B cell (primary cell): ENCODE data around the gene PTGER2. TPM values are rescaled to one million over a fixed set of nuclear protein-coding genes. Genes with fewer than 3 reads are reported as not detected.

Source experiments
- ATAC-seq: fragments of 200-7000 bp; cut with Tn5 transposase; one replicate; pipeline ENCODE4 v1.10.0; 2021; ENCODE audit warnings: low read depth, mild to moderate bottlenecking, moderate number of reproducible peaks, moderate library complexity
- CTCF ChIA-PET: fragments of 350-600 bp; sonication (Branson Sonifier 250); formaldehyde crosslinking; loops from one replicate; lab custom pipeline; 2021; ENCODE audit warnings: antibody characterized with exemption, inconsistent platforms; lab: Charles Lee
- POLR2A ChIA-PET: fragments of 350-600 bp; sonication (Branson Sonifier 250); formaldehyde crosslinking; loops from one replicate; lab custom pipeline; 2021; ENCODE audit warnings: antibody characterized with exemption; lab: Charles Lee
- DNase-seq: peaks from one replicate; pipeline ENCODE4 v3.0.0; 2013
- H2AFZ ChIP-seq: 2 replicates; pipeline ENCODE4 v1.6.1; 2012; ENCODE audit warnings: mild to moderate bottlenecking, low read depth, low read length; ENCODE audit not compliant: insufficient read depth, poor library complexity, severe bottlenecking
- H3K27ac ChIP-seq, 2 donors: 1 replicate in 1 of 2; 2 replicates in 1 of 2; pipeline ENCODE4 v1.5.1; 2012 to 2013; ENCODE audit warnings: low read length in 2 of 2, mild to moderate bottlenecking in 2 of 2, moderate library complexity in 1 of 2
- H3K27me3 ChIP-seq, 4 experiments: fragments of 200-600 bp in 1 of 4; sonication (generic) in 1 of 4; replicated peaks in 1 of 4; 1 replicate in 2 of 4; 2 replicates in 2 of 4; pipeline versions ENCODE4 v1.6.1 to v1.7.0; 2013 to 2016; ENCODE audit warnings: low read length in 3 of 4, mild to moderate bottlenecking in 2 of 4, mixed read lengths in 1 of 4, moderate library complexity in 1 of 4; ENCODE audit not compliant: insufficient read depth in 4 of 4, control insufficient read depth in 3 of 4; ENCODE audit errors: control extremely low read depth in 1 of 4
- H3K36me3 ChIP-seq, 2 experiments: replicated peaks in 1 of 2; 1 replicate in 1 of 2; 2 replicates in 1 of 2; pipeline versions ENCODE4 v1.6.1 to v1.7.1; 2013; ENCODE audit warnings: low read length in 1 of 2; ENCODE audit not compliant: insufficient read depth in 2 of 2, control insufficient read depth in 1 of 2; ENCODE audit errors: control extremely low read depth in 1 of 2, extremely low read depth in 1 of 2
- H3K4me1 ChIP-seq, 2 donors: fragments of 200-600 bp in 1 of 2; sonication (generic) in 1 of 2; 1 replicate in 1 of 2; 2 replicates in 1 of 2; pipeline versions ENCODE4 v1.5.1 to v1.6.1; 2013 to 2017; ENCODE audit warnings: low read length in 2 of 2; ENCODE audit not compliant: control insufficient read depth in 2 of 2, insufficient read depth in 2 of 2
- H3K4me2 ChIP-seq: replicated peaks from 2 replicates; pipeline ENCODE3; 2012; ENCODE audit warnings: mild to moderate bottlenecking, low read depth, low read length; ENCODE audit not compliant: poor library complexity, severe bottlenecking
- H3K4me3 ChIP-seq, 5 experiments: fragments of 200-600 bp in 1 of 5; sonication (generic) in 1 of 5; 1 replicate in 3 of 5; 2 replicates in 2 of 5; pipeline versions ENCODE4 v1.5.1 to v1.7.0; 2011 to 2016; ENCODE audit warnings: low read length in 4 of 5, mild to moderate bottlenecking in 4 of 5, low read depth in 2 of 5, control low read depth in 1 of 5, moderate library complexity in 1 of 5; ENCODE audit not compliant: insufficient read depth in 1 of 5; ENCODE audit errors: control extremely low read depth in 1 of 5, extremely low read depth in 1 of 5
- H3K79me2 ChIP-seq: fragments of 200-600 bp; sonication (generic); one replicate; pipeline ENCODE4 v1.6.0; 2016; ENCODE audit warnings: low read length; ENCODE audit not compliant: control insufficient read depth, insufficient read depth
- H3K9ac ChIP-seq: fragments of 200-600 bp; sonication (generic); 2 replicates; pipeline ENCODE4 v1.6.1; 2017; ENCODE audit warnings: mild to moderate bottlenecking, low read length, moderate library complexity
- H3K9me3 ChIP-seq, 3 donors: one replicate each; pipeline versions ENCODE4 v1.6.1 to v1.7.1; 2013; ENCODE audit warnings: low read length in 2 of 3; ENCODE audit not compliant: control insufficient read depth in 2 of 3, insufficient read depth in 1 of 3; ENCODE audit errors: control extremely low read depth in 1 of 3
- H4K20me1 ChIP-seq: 2 replicates; pipeline ENCODE4 v1.6.0; 2012; ENCODE audit warnings: mild to moderate bottlenecking, low read length; ENCODE audit not compliant: insufficient read depth, control insufficient read depth, poor library complexity, severe bottlenecking
- H3K27ac Mint-ChIP-seq: one replicate; pipeline ENCODE4 v1.8.0; 2021; ENCODE audit warnings: mixed read lengths
- H3K27me3 Mint-ChIP-seq: one replicate; pipeline ENCODE4 v1.8.0; 2021; ENCODE audit warnings: mixed read lengths
- H3K4me1 Mint-ChIP-seq: one replicate; pipeline ENCODE4 v1.8.0; 2021; ENCODE audit warnings: mixed read lengths
- H3K4me3 Mint-ChIP-seq: one replicate; pipeline ENCODE4 v1.8.0; 2021; ENCODE audit warnings: mixed read lengths
- H3K9me3 Mint-ChIP-seq: one replicate; pipeline ENCODE4 v1.8.0; 2022; ENCODE audit warnings: mixed read lengths; ENCODE audit not compliant: insufficient read depth
- CTCF ChIP-seq: fragments of 200-600 bp; IDR thresholded peaks from one replicate; pipeline ENCODE4 v1.8.0; 2022; ENCODE audit warnings: antibody characterized with exemption, mild to moderate bottlenecking
- EZH2 ChIP-seq: IDR thresholded peaks from 2 replicates; pipeline ENCODE4 v1.6.1; 2012; ENCODE audit warnings: borderline replicate concordance, low read depth, mild to moderate bottlenecking, moderate library complexity, low read length; ENCODE audit not compliant: insufficient read depth, poor library complexity, severe bottlenecking
- WGBS: methylation state at CpG from one replicate; pipeline ENCODE4 v1.1.5; 2013; ENCODE audit warnings: missing lambda C conversion rate; ENCODE audit not compliant: insufficient coverage; 5-methylcytosine and 5-hydroxymethylcytosine counted together
- intact Hi-C: fragments of 100-400 bp; cut with micrococcal nuclease; formaldehyde crosslinking; loops from one replicate; pipeline ENCODE4 v1.10.0; 2022
- polyA plus RNA-seq: library from polyadenylated mRNA; depleted of rRNA; stranded (reverse); fragments of >200 nt; gene quantifications from 2 replicates; pipeline ENCODE4 v1.2.3, GENCODE V29; 2012
- total RNA-seq, 2 donors: library from RNA; stranded (reverse); fragments of 120-200 nt in 1 of 2; gene quantifications; 1 replicate in 1 of 2; 2 replicates in 1 of 2; pipeline versions ENCODE4 v1.2.3 to v1.2.4, GENCODE V29; 2013 to 2022

Gene PTGER2
- total and polyA plus RNA-seq, 2 donors (not counting 1 experiment from before 2014, with no cell fraction given), result 0.32 to 0.92 TPM

DNA sequence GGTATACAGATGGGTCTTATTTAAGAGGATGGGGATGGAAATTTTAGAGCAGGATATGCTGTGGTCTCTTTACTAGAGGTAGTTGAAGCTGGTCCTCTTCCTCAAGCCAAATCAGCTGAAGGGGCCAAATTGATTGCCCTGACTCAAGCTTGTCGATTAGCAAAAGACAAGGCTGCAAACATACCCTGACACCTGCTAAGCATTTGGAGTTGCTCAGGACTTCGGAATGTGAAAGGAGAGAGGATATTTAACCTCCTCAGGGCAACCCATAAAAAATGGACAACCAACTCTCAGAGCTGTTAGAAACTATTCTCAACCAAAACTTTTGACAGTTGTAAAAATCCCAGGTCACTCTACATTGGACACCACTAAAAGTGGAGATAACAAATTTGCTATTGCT is 31.0 kb upstream of the PTGER2 start:
- no peaks in the 10 kb centered on the region for H3K36me3 ChIP-seq
- Mint-ChIP-seq H3K27me3 (peaks cover 32% of the 10 kb centered on the region), H3K9me3 (no peaks in the 10 kb centered on the region), H3K4me3 (no peak overlapping the region), H3K4me1 (no peaks in the 10 kb centered on the region), H3K27ac (no peak overlapping the region)
- H3K27ac ChIP-seq, result no peak overlapping the region
- no peak for ATAC-seq
- no peak overlapping the region for H3K4me2 ChIP-seq
- ChIA-PET CTCF (interaction anchor here (1.9 kb wide), 1 partner anchor 17 kb away, joined by 5 read pairs; no protein-coding TSS in a partner anchor), POLR2A (no interaction called here)
- H3K4me3 ChIP-seq, result no peak overlapping the region
- intact Hi-C loops, result no loop called here
- peaks cover 0 to 4% (median 0%) of the 10 kb centered on the region in 4 experiments for H3K27me3 ChIP-seq
- no peaks in the 10 kb centered on the region for H4K20me1 ChIP-seq
- no peaks in the 10 kb centered on the region for H3K4me1 ChIP-seq
- WGBS, result no CpG with 5 or more reads among the region's 2 CpGs
- no peak for TF ChIP-seq CTCF
- no peak for TF ChIP-seq EZH2
- no peaks in the 10 kb centered on the region for H3K9me3 ChIP-seq
- DNase-seq, result no peak
- no peak overlapping the region for H3K9ac ChIP-seq
- H3K79me2 ChIP-seq, result no peaks in the 10 kb centered on the region
- H2AFZ ChIP-seq, result no peak overlapping the region

GRCh38 chr14:52286661-52287649 is 27.2 kb upstream of the PTGER2 start:
- Histone ChIP-seq H3K4me1 (no peaks in the 10 kb centered on the region), H3K9me3 (no peaks in the 10 kb centered on the region), H3K4me2 (no peak overlapping the region), H2AFZ (no peak overlapping the region), H4K20me1 (no peaks in the 10 kb centered on the region), H3K79me2 (no peaks in the 10 kb centered on the region), H3K4me3 (no peak overlapping the region), H3K9ac (no peak overlapping the region), H3K27ac (no peak overlapping the region), H3K27me3 (no peaks in the 10 kb centered on the region), H3K36me3 (no peaks in the 10 kb centered on the region)
- no peak overlapping the region for H3K4me3 Mint-ChIP-seq
- intact Hi-C loops, result no loop called here
- POLR2A ChIA-PET, result no interaction called here
- ATAC-seq, result no peak
- no peaks in the 10 kb centered on the region for H3K4me1 Mint-ChIP-seq
- H3K27me3 Mint-ChIP-seq, result peaks cover 30% of the 10 kb centered on the region
- no peak overlapping the region for H3K27ac Mint-ChIP-seq
- H3K9me3 Mint-ChIP-seq, result no peaks in the 10 kb centered on the region
- CTCF ChIA-PET, result interaction anchor here (0.6 kb wide), 1 partner anchor 12 kb away, joined by 3 read pairs; no protein-coding TSS in a partner anchor
- TF ChIP-seq CTCF (no peak), EZH2 (no peak)
- no peak for DNase-seq
- 42% methylated on average over 2 of the region's 4 CpGs for WGBS
